GM12874 (cell line): Measurements from ENCODE around the gene DHX16.

ENCODE experiments used
- CTCF ChIP-seq: IDR thresholded peaks from 2 replicates; pipeline ENCODE4 v1.5.1; 2011; ENCODE audit warnings: low read depth, mild to moderate bottlenecking, control low read depth, low read length, moderate library complexity; ENCODE audit not compliant: insufficient read depth

The DHX16 gene

GRCh38 chr6:30614843-30615218 lies 58.0 kb downstream of the DHX16 start:
- TF ChIP-seq CTCF = no peak

DNA sequence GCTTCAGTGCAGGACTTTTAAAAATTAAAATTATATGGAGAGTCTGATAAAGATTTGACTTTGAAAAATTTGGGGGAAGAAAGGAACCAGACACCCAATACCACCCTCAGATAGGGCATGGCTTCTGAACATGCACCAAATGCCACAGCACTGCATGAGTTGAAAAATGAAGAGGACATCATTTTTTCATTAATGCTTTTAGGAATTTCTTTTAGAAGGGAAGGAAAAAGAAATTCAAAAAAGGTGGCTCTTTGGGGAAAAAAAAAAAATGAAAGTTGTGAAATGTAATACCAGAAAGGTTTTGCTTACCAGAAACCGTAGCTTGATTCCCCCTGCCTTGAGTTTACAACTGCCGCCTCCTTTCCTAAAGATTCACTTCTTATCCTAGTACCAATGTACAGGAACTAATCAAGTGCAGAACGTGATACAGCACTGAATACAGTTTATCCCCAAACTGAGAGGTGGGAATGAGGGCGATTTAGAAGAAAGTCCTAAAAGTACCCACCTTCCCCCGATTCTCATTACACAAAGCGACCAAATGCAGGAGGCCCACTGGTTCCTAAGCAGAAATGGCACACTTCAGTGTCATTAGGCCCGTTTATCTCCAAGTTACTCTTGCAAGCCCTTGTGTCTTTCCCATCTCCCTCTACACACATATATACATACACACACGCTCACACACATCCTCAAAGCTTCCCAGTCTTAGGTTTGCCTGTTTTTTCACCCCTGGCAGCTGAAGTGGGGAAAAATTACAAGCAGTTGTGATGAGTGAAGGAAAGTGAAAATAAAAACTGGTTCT lies 58.6 kb downstream of the DHX16 start:
- TF ChIP-seq CTCF = no peak

DNA sequence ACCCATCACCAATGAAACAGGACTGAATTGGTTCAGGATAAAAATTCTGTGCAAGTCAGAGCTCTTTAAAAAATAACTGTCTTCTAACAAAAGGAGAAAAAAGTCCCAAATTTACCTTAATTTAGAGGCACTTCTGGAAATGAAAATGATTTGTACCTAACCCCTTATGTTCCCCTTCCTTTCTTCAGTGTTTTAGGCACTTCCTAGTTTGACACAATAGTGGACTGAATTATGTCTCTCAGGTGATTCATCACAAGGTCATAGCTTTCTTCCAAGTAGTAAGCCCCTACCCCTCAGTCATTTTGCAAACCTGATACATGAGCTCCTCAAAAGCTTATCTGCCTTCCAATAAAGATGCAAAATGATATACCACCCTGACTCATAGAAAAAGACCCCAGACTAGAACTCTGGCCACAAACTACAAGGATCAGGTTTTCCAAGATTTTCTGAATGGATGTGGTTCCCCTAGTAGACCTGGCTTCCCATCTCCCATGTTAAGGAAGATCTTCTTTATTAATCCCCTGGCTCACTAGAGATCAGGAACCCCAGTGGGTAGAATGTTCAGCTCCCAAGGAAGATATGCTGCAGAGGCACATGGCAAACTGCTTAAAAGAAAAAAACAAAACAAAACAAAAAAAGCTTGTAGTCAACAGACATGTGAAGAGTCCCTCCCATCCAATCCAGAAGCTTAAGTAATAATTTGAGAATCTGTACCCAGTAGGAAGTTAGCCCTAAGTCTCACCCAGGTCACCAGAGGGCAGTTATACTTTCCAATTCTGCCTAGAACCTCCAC lies 59.4 kb downstream of the DHX16 start:
- no peak for TF ChIP-seq CTCF

- no peak for TF ChIP-seq CTCF
These were observed 60.0 kb downstream of the DHX16 start for GRCh38 chr6:30612687-30613248.

- no peak for TF ChIP-seq CTCF
These were observed 60.6 kb downstream of the DHX16 start for GRCh38 chr6:30612213-30612612.

DNA sequence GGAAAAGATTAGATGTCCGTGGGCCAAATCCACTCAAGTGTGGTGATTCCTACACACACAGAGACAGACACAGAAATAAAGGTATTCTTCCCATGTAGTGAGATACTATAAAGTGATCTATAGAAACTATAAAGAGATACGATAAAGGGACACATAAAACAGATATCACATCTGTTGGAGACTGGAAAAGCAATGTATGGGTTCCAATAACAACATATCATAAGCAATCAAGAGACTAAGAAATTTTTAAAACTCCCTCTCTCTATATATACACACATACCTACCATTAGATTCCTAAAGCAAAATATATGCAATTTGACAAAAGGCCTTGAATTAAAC lies 61.0 kb downstream of the DHX16 start:
- no peak for TF ChIP-seq CTCF

DNA sequence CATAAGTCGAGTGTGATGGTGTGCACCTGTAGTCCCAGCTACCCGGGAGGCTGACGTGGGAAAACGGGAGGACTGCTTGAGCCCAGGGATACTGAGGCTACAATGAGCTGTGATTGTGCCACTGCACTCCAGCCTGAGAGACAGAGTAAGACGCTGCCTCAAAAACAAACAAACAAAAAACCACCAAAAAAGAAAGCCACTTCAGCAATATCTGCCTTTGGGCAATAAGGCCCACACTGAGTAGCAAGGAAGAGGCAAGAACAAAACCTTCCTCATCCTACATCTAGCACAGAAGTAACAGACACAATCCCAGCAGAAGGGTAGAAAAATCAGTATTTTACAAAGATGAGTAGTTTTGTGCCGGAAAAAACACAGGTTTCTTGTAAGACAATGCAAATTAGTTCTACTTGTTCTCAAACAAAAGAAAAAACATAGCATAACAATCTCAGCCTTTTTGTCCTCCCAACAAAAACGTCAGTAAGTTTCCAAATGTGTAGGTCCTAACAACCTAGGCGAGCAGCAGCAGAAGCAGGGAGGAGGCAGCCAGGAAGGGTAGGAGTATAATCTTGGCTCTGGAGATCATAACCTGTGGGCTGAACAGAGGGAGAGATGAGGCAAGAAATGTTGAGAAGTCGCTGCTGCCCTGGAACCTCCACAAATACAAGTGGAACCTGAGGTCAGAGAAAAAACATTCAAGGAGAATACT lies 61.5 kb downstream of the DHX16 start:
- no peak for TF ChIP-seq CTCF
